Trophoblast cell (in vitro differentiated cells and primary cell): Measurements from ENCODE around the gene OR10A5.
A peak's percentile ranks its signal among the peaks of the same experiment; 100 is the strongest.

Experiments used
- DNase-seq, 2 donors: peaks; one replicate each; pipeline ENCODE4 v3.0.0-alpha.2; 2016
- H2AFZ ChIP-seq: 2 replicates; pipeline ENCODE4 v1.6.1; 2013; ENCODE audit warnings: low read length, moderate library complexity, mild to moderate bottlenecking; ENCODE audit not compliant: insufficient read depth, poor library complexity
- H2AK5ac ChIP-seq: 2 replicates; pipeline ENCODE4 v1.6.1; 2013; ENCODE audit warnings: mild to moderate bottlenecking, low read length
- H2BK120ac ChIP-seq: 2 replicates; pipeline ENCODE4 v1.6.1; 2013; ENCODE audit warnings: low read length, mild to moderate bottlenecking, moderate library complexity; ENCODE audit not compliant: insufficient read depth, poor library complexity
- H2BK12ac ChIP-seq: 2 replicates; pipeline ENCODE4 v1.6.1; 2013; ENCODE audit warnings: mild to moderate bottlenecking, low read length, moderate library complexity
- H2BK5ac ChIP-seq: 2 replicates; pipeline ENCODE4 v1.6.1; 2013; ENCODE audit warnings: low read length, low read depth, moderate library complexity, mild to moderate bottlenecking; ENCODE audit not compliant: poor library complexity
- H3K14ac ChIP-seq: 2 replicates; pipeline ENCODE4 v1.6.1; 2013; ENCODE audit warnings: mild to moderate bottlenecking, low read length
- H3K18ac ChIP-seq: 2 replicates; pipeline ENCODE4 v1.6.1; 2013; ENCODE audit warnings: mild to moderate bottlenecking, low read length
- H3K23ac ChIP-seq: 2 replicates; pipeline ENCODE4 v1.6.1; 2013; ENCODE audit warnings: low read length
- H3K27ac ChIP-seq: 2 replicates; pipeline ENCODE4 v1.5.1; 2013; ENCODE audit warnings: low read depth, mild to moderate bottlenecking, inconsistent platforms, low read length, moderate library complexity
- H3K27me3 ChIP-seq: 2 replicates; pipeline ENCODE4 v1.6.1; 2013; ENCODE audit warnings: inconsistent platforms, mild to moderate bottlenecking, low read length, moderate library complexity; ENCODE audit not compliant: insufficient read depth
- H3K36me3 ChIP-seq, 2 experiments: 1 replicate in 1 of 2; 2 replicates in 1 of 2; pipeline ENCODE4 v1.6.1; 2013; ENCODE audit warnings: low read length in 2 of 2, mild to moderate bottlenecking in 2 of 2, moderate library complexity in 1 of 2; ENCODE audit not compliant: insufficient read depth in 2 of 2, control insufficient read depth in 1 of 2
- H3K4ac ChIP-seq: 2 replicates; pipeline ENCODE4 v1.6.1; 2013; ENCODE audit warnings: low read depth, mild to moderate bottlenecking, low read length, moderate library complexity
- H3K4me1 ChIP-seq, 2 experiments: 1 replicate in 1 of 2; 2 replicates in 1 of 2; pipeline ENCODE4 v1.6.1; 2013; ENCODE audit warnings: low read length in 2 of 2, mild to moderate bottlenecking in 2 of 2, moderate library complexity in 1 of 2; ENCODE audit not compliant: insufficient read depth in 2 of 2, control insufficient read depth in 1 of 2
- H3K4me2 ChIP-seq: 2 replicates; pipeline ENCODE4 v1.6.1; 2013; ENCODE audit warnings: inconsistent platforms, mild to moderate bottlenecking, low read length, moderate library complexity
- H3K4me3 ChIP-seq: 2 replicates; pipeline ENCODE4 v1.5.1; 2013; ENCODE audit warnings: mild to moderate bottlenecking, low read depth, low read length, inconsistent platforms
- H3K79me1 ChIP-seq: one replicate; pipeline ENCODE4 v1.6.1; 2013; ENCODE audit warnings: low read length
- H3K79me2 ChIP-seq: 2 replicates; pipeline ENCODE4 v1.6.1; 2013; ENCODE audit warnings: low read length, mild to moderate bottlenecking; ENCODE audit not compliant: control insufficient read depth, insufficient read depth, poor library complexity
- H3K9ac ChIP-seq: 2 replicates; pipeline ENCODE4 v1.6.1; 2013; ENCODE audit warnings: mild to moderate bottlenecking, low read length
- H3K9me3 ChIP-seq: 2 replicates; pipeline ENCODE4 v1.6.1; 2013; ENCODE audit warnings: low read depth, mild to moderate bottlenecking, control low read depth, inconsistent platforms, low read length; ENCODE audit not compliant: insufficient read depth
- H4K12ac ChIP-seq: 2 replicates; pipeline ENCODE4 v1.6.1; 2013; ENCODE audit warnings: low read depth, mild to moderate bottlenecking, low read length, moderate library complexity
- H4K8ac ChIP-seq: 2 replicates; pipeline ENCODE4 v1.6.1; 2013; ENCODE audit warnings: low read depth, mild to moderate bottlenecking, low read length, moderate library complexity
- H4K91ac ChIP-seq: one replicate; pipeline ENCODE4 v1.6.1; 2013; ENCODE audit warnings: low read depth, mild to moderate bottlenecking, low read length, moderate library complexity
- WGBS: extraction: QIAGEN DNeasy Blood & Tissue Kit; methylation state at CpG from one replicate; pipeline ENCODE4 v1.1.7; 2013; ENCODE audit warnings: missing lambda C conversion rate; ENCODE audit not compliant: insufficient read length, insufficient coverage; ENCODE audit errors: extremely low coverage; 5-methylcytosine and 5-hydroxymethylcytosine counted together

Gene OR10A5

DNA sequence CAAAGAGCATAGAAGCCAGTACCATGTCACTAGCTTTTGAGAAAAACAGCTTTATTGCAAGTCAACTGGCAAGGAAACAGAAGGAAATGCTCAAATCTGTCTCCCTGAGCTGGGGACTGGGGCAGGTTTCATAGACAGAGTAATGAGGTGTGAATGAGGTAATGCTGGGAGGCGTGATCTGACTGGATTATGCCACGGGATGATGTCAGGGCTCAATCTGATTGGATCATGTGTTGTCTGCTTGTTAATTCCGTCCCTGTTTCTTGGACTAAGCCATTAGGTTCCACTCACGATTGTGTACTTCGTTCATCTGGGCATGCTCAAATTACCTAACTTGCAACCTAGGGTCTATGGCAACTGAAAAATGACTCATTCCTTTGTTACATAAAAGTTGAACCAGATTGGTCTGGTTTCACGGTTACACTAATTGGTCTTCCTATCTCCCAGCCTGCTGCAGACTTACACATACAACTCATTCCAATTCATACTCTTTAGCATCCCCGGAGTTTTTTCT lies 20.2 kb upstream of the OR10A5 start:
- Histone ChIP-seq H4K91ac (no peak overlapping the region), H3K4ac (no peak overlapping the region), H2AFZ (no peak overlapping the region), H3K23ac (no peak overlapping the region), H3K9ac (no peak overlapping the region), H3K79me2 (no peaks in the 10 kb centered on the region), H2AK5ac (no peak overlapping the region), H3K27me3 (no peaks in the 10 kb centered on the region), H3K14ac (no peak overlapping the region), H3K18ac (no peak overlapping the region), H4K8ac (no peak overlapping the region), H3K27ac (no peak overlapping the region), H3K4me1 (no peaks in the 10 kb centered on the region), H2BK5ac (no peak overlapping the region), H3K9me3 (no peaks in the 10 kb centered on the region), H2BK12ac (no peak overlapping the region), H3K79me1 (no peaks in the 10 kb centered on the region), H3K36me3 (no peaks in the 10 kb centered on the region), H4K12ac (no peak overlapping the region), H3K4me3 (no peak overlapping the region), H3K4me2 (no peak overlapping the region), H2BK120ac (no peak overlapping the region)
- peak in 1 of 2 donors; percentile 9 for DNase-seq
- WGBS, result no CpG with 5 or more reads among the region's 7 CpGs

DNA sequence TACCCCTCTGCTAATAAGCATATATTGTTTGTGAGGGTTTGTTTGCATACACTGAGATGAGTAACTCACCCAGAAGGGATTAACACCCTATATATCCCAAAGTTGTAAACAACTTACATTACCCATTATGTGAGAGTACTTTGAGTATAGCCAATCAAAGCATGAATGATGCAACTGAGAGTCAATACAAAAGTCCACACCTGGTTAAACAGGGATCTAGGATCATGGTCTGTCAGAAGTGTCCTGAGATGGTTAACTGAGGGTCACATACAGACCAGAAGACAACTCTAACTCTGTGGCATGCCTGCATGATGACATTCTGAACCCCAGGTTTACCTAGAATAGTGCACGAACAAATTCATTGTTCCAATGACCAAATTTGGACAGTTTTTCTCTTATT lies 17.4 kb upstream of the OR10A5 start:
- H3K23ac ChIP-seq, result no peak overlapping the region
- H4K8ac ChIP-seq, result no peak overlapping the region
- no peaks in the 10 kb centered on the region for H3K4me1 ChIP-seq
- no peak overlapping the region for H2BK5ac ChIP-seq
- no peak overlapping the region for H3K4ac ChIP-seq
- no peak overlapping the region for H3K14ac ChIP-seq
- H3K79me2 ChIP-seq, result no peaks in the 10 kb centered on the region
- no peaks in the 10 kb centered on the region for H3K36me3 ChIP-seq
- no peak overlapping the region for H3K4me2 ChIP-seq
- no peak overlapping the region for H3K27ac ChIP-seq
- H3K79me1 ChIP-seq, result no peaks in the 10 kb centered on the region
- H3K9ac ChIP-seq, result no peak overlapping the region
- no peak overlapping the region for H3K4me3 ChIP-seq
- no peak overlapping the region for H4K12ac ChIP-seq
- H2AK5ac ChIP-seq, result no peak overlapping the region
- H4K91ac ChIP-seq, result no peak overlapping the region
- no peak overlapping the region for H2AFZ ChIP-seq
- WGBS, result no CpG with 5 or more reads among the region's 1 CpG
- no peaks in the 10 kb centered on the region for H3K9me3 ChIP-seq
- no peak overlapping the region for H2BK120ac ChIP-seq
- no peaks in the 10 kb centered on the region for H3K27me3 ChIP-seq
- DNase-seq, result no peak
- no peak overlapping the region for H2BK12ac ChIP-seq
- no peak overlapping the region for H3K18ac ChIP-seq

DNA sequence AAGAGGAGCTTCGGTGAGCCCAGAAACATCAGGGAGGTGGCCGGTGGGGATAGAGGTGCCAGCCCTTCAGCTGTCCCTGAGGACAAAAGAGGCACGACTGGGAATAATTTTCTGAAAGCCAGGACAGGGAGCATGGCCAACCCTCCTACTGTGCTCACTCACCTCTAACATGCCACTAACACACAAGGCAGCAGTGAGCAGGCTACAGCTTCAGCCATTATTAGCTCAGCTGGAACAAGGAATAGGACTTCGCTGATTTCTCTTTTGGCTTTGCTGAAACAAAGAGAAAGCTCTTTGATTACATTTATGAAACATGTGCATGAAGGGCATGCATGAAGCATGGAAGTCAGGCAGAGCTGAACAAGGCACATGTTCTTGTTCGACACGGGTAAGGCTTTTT lies 12.1 kb upstream of the OR10A5 start:
- Histone ChIP-seq H3K9me3 (no peaks in the 10 kb centered on the region), H3K36me3 (no peaks in the 10 kb centered on the region), H2AK5ac (no peak overlapping the region), H3K9ac (no peak overlapping the region), H3K27ac (no peak overlapping the region), H3K4me1 (no peaks in the 10 kb centered on the region), H3K4ac (no peak overlapping the region), H4K12ac (no peak overlapping the region), H4K8ac (no peak overlapping the region), H3K14ac (no peak overlapping the region), H3K4me2 (no peak overlapping the region), H2AFZ (no peak overlapping the region), H2BK12ac (no peak overlapping the region), H3K18ac (no peak overlapping the region), H3K4me3 (no peak overlapping the region), H4K91ac (no peak overlapping the region), H2BK5ac (no peak overlapping the region), H3K23ac (no peak overlapping the region), H3K27me3 (no peaks in the 10 kb centered on the region), H2BK120ac (no peak overlapping the region), H3K79me2 (no peaks in the 10 kb centered on the region), H3K79me1 (no peaks in the 10 kb centered on the region)
- no CpG with 5 or more reads among the region's 6 CpGs for WGBS
- DNase-seq, result no peak

DNA sequence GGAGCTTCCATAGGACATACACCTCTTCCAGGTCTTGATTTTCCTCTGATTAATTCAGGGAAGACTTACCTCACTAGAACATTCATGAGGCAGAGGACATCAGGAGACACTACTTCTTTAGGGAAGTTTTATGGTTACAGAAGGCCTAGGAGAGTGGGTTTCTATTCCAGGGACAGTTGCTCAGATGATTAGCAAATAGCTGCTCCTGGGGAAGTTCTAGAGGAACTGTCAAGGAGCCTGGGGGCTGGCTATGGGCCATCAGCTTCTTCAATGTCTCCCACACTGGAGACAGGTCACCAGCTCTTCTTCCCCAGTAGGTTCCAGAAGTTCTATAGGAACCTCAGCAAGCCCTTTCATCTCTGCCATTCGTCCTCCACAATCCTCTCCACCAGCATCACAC lies 11.5 kb upstream of the OR10A5 start:
- no peak overlapping the region for H3K14ac ChIP-seq
- no peak overlapping the region for H4K12ac ChIP-seq
- no peaks in the 10 kb centered on the region for H3K36me3 ChIP-seq
- DNase-seq, result no peak
- H3K79me2 ChIP-seq, result no peaks in the 10 kb centered on the region
- WGBS, result no CpG with 5 or more reads among the region's 1 CpG
- no peaks in the 10 kb centered on the region for H3K9me3 ChIP-seq
- no peak overlapping the region for H2AK5ac ChIP-seq
- H3K4ac ChIP-seq, result no peak overlapping the region
- H2AFZ ChIP-seq, result no peak overlapping the region
- no peaks in the 10 kb centered on the region for H3K4me1 ChIP-seq
- no peak overlapping the region for H3K4me2 ChIP-seq
- no peak overlapping the region for H4K91ac ChIP-seq
- no peak overlapping the region for H2BK12ac ChIP-seq
- H3K23ac ChIP-seq, result no peak overlapping the region
- no peak overlapping the region for H2BK120ac ChIP-seq
- no peak overlapping the region for H3K4me3 ChIP-seq
- no peak overlapping the region for H3K18ac ChIP-seq
- H3K79me1 ChIP-seq, result no peaks in the 10 kb centered on the region
- no peak overlapping the region for H4K8ac ChIP-seq
- no peak overlapping the region for H3K27ac ChIP-seq
- no peak overlapping the region for H2BK5ac ChIP-seq
- H3K9ac ChIP-seq, result no peak overlapping the region
- no peaks in the 10 kb centered on the region for H3K27me3 ChIP-seq
